ENCODE data around the gene KRT17. TPM values are rescaled to one million over a fixed set of nuclear protein-coding genes. Genes with fewer than 3 reads are reported as not detected.

KRT17 gene
- 25.7 and 36.0 TPM in 2 replicates for total RNA-seq

GRCh38 chr17:41624208-41625101 lies at the start of gene KRT17:
TSS of gene KRT17 (minus strand) at chr17:41624575. CDS start at chr17:41624509, 66 bp downstream.

GRCh38 chr17:41612376-41613160 lies 11.8 kb downstream of the KRT17 start, which contains the start of gene KRT16:
TSS of gene KRT16 (minus strand) at chr17:41612767. CDS start at chr17:41612688, 79 bp downstream.

DNA sequence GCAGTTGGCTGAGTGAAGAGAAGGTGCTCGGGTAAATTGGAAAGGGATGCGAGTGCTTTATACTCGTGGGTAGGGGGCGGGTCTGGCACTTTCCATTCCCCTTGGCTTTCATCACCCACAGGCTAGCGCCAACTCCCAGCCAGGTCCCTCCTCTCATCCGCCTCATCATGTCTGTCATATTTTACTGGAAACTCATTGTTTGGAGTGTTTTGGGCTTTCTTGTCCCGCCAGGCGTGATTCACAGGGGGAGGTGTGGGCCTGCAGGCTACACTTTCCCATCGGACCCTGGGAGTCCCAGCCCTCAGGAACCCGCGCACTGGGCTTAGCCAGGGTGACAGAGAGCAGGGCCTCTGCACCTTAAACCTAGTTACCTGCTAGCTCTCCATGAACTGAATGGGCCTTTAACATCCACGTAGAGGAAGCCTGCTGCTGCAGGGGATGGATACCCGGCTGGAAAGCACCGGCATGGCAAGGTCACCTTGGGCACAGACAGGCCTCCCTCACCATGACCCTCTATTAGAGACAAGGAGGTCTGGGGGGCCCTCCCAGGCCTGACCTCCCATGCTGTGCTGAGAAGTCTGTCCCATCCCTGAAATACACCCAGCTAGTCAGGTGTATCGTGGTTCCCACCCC lies 37.4 kb downstream of the KRT17 start, which contains the start of gene KRT14:
Gene KRT14 (minus strand): TSS at position 33 of the 633 bp plus-strand sequence. CDS start 61 bp downstream, outside the sequence.

DNA sequence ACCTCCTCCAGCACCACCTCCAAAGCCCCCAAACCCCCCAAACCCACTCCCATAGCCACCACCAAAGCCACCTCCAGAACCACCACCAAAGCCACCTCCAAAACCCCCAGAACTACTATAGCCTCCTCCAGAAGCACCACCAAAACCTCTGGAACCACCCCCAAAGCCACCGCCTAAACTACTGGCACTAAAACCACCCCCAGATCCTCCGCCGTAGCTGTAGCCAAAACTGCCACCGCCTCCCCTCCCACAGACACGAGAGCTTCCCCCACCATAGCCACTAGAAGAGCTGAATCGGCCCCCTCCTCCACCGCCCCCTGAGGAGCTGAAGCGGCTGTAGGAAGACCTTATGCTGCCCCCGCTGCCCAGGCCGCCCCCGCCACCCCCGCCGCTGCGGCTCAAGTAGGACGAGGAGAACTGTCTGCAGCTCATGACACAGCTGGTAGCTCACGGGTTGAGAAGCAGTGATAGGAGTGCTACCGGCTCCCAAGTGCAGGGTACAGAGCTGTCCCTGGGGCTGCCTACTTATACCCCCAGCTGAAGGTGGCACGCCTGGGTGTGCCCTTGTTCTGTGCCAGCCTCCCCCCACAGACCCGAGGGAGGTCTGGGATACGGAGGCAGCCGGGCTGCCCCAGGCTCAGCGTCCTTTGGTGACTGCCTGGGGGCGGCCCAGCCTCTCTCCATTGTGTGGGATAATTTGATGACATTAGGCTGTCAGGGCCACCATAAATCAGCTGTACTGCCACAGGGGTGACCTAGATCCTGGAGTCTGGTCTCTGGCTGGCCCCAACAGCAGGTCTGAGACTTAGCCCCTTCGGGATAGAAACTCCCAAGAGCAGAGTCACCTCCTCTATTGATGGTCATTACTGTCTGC lies 52.6 kb downstream of the KRT17 start, which contains the start of gene KRT9:
Gene KRT9 (minus strand): TSS at position 499 of the 874 bp plus-strand sequence. CDS start 67 bp downstream, at position 432.

Other genes starting within 250 kb of the KRT17 start
- 0.16 TPM in 1 of 2 replicates, not detected in the other for gene KRT34, start 242.3 kb downstream of the KRT17 start, total RNA-seq
- gene KRT31, start 227.0 kb downstream of the KRT17 start, total RNA-seq = not detected in 2 replicates
- not detected in 2 replicates for gene KRT37, start 200.0 kb downstream of the KRT17 start, total RNA-seq
- gene KRT38, start 183.6 kb downstream of the KRT17 start, total RNA-seq = not detected in 2 replicates
- not detected in 2 replicates for gene KRT32, start 157.2 kb downstream of the KRT17 start, total RNA-seq
- not detected in 2 replicates for gene KRT35, start 143.4 kb downstream of the KRT17 start, total RNA-seq
- not detected in 2 replicates for gene KRT36, start 134.7 kb downstream of the KRT17 start, total RNA-seq
- gene KRT13, start 119.0 kb downstream of the KRT17 start, total RNA-seq = not detected in 2 replicates
- gene KRT15, start 105.7 kb downstream of the KRT17 start, total RNA-seq = 0.32 and 0.97 TPM in 2 replicates
- 0.73 and 0.81 TPM in 2 replicates for gene KRT19, start 96.3 kb downstream of the KRT17 start, total RNA-seq
- gene KRT9, start 52.5 kb downstream of the KRT17 start, total RNA-seq = not detected in 2 replicates
- gene KRT14, start 37.7 kb downstream of the KRT17 start, total RNA-seq = 5.5 and 7.0 TPM in 2 replicates
- gene KRT16, start 11.8 kb downstream of the KRT17 start, total RNA-seq = 0.49 and 0.65 TPM in 2 replicates
- gene EIF1, start 64.3 kb upstream of the KRT17 start, total RNA-seq = 87.1 and 101 TPM in 2 replicates
- not detected in 2 replicates for gene GAST, start 87.8 kb upstream of the KRT17 start, total RNA-seq
- under 0.01 TPM in 1 of 2 replicates, not detected in the other for gene HAP1, start 110.1 kb upstream of the KRT17 start, total RNA-seq
- 8.5 and 10.4 TPM in 2 replicates for gene JUP, start 162.1 kb upstream of the KRT17 start, total RNA-seq
- gene P3H4, start 187.4 kb upstream of the KRT17 start, total RNA-seq = 53.8 and 72.7 TPM in 2 replicates
- 336 and 351 TPM in 2 replicates for gene FKBP10, start 188.4 kb upstream of the KRT17 start, total RNA-seq
- 74.8 and 97.8 TPM in 2 replicates for gene NT5C3B, start 211.7 kb upstream of the KRT17 start, total RNA-seq
- 0.12 and 1.3 TPM in 2 replicates for gene KLHL10, start 213.2 kb upstream of the KRT17 start, total RNA-seq
- 27.1 and 33.9 TPM in 2 replicates for gene KLHL11, start 240.8 kb upstream of the KRT17 start, total RNA-seq

Data from hair follicle dermal papilla cell (primary cell).